ENCODE measurements around the gene SLC8A1.
"Not testable (repeated sequence)": the region's sequence is repeated elsewhere in the genome, so short reads cannot be mapped to it uniquely, and the experiment has no call there.

The SLC8A1 gene

GRCh38 chr2:40109381-40109780, 342.5 kb downstream of the SLC8A1 start:
- no peak for DNase-seq

GRCh38 chr2:40108851-40109250, 343.0 kb downstream of the SLC8A1 start:
- no peak for DNase-seq

- DNase-seq: no peak
Measured at GRCh38 chr2:40106061-40106460, 345.8 kb downstream of the SLC8A1 start.

GRCh38 chr2:40105593-40105992, 346.3 kb downstream of the SLC8A1 start:
- DNase-seq: no peak

GRCh38 chr2:40103590-40103989, 348.3 kb downstream of the SLC8A1 start:
- no peak for DNase-seq

GRCh38 chr2:40103163-40103562, 348.7 kb downstream of the SLC8A1 start:
- DNase-seq: no peak

- no peak for DNase-seq
Measured at GRCh38 chr2:40102447-40102846, 349.4 kb downstream of the SLC8A1 start.

- no peak for DNase-seq
Measured at GRCh38 chr2:40101131-40101575, 350.7 kb downstream of the SLC8A1 start.

- no peak for DNase-seq
Measured at GRCh38 chr2:40100676-40101075, 351.2 kb downstream of the SLC8A1 start.

GRCh38 chr2:40098786-40099470, 353.0 kb downstream of the SLC8A1 start:
- no peak for DNase-seq

- DNase-seq: no peak
Measured at GRCh38 chr2:40097691-40098385, 354.1 kb downstream of the SLC8A1 start.

GRCh38 chr2:40096360-40096759, 355.5 kb downstream of the SLC8A1 start:
- no peak for DNase-seq

GRCh38 chr2:40095000-40095399, 356.9 kb downstream of the SLC8A1 start:
- no peak for DNase-seq

GRCh38 chr2:40094451-40094850, 357.4 kb downstream of the SLC8A1 start:
- DNase-seq: no peak

- DNase-seq: no peak
Measured at GRCh38 chr2:40093021-40093675, 358.7 kb downstream of the SLC8A1 start.

- DNase-seq: no peak
Measured at GRCh38 chr2:40090044-40090443, 361.8 kb downstream of the SLC8A1 start.

GRCh38 chr2:40087927-40088326, 364.0 kb downstream of the SLC8A1 start:
- no peak for DNase-seq

GRCh38 chr2:40087434-40087833, 364.5 kb downstream of the SLC8A1 start:
- DNase-seq: no peak

GRCh38 chr2:40085786-40086185, 366.1 kb downstream of the SLC8A1 start:
- no peak for DNase-seq

GRCh38 chr2:40073336-40073735, 378.6 kb downstream of the SLC8A1 start:
- DNase-seq: not testable (repeated sequence)

GRCh38 chr2:40072442-40073232, 379.3 kb downstream of the SLC8A1 start:
- DNase-seq: no peak

GRCh38 chr2:40062381-40062780, 389.5 kb downstream of the SLC8A1 start:
- DNase-seq: no peak

Measured in hypothalamus (tissue), 51 donors.